ENCODE results near the gene NOS1.
A peak's percentile ranks its signal among the peaks of the same experiment; 100 is the strongest.
"Not testable (repeated sequence)": the region's sequence is repeated elsewhere in the genome, so short reads cannot be mapped to it uniquely, and the experiment has no call there.

The NOS1 gene

GRCh38 chr12:117272690-117273089 lies 88.7 kb downstream of the NOS1 start:
- DNase-seq (ENCODE audit: low read depth, low spot score): no peak

- no peak for DNase-seq (ENCODE audit: low read depth, low spot score)
Measured at GRCh38 chr12:117262749-117263148, 98.7 kb downstream of the NOS1 start.

GRCh38 chr12:117261247-117261646 lies 100.2 kb downstream of the NOS1 start:
- no peak for DNase-seq (ENCODE audit: low read depth, low spot score)

GRCh38 chr12:117255386-117255785 lies 106.0 kb downstream of the NOS1 start:
- no peak for DNase-seq (ENCODE audit: low read depth, low spot score)

GRCh38 chr12:117243488-117243887 lies 117.9 kb downstream of the NOS1 start:
- DNase-seq (ENCODE audit: low read depth, low spot score): no peak

GRCh38 chr12:117241697-117242096 lies 119.7 kb downstream of the NOS1 start:
- DNase-seq (ENCODE audit: low read depth, low spot score): no peak

GRCh38 chr12:117240081-117240755 lies 121.2 kb downstream of the NOS1 start:
- no peak for DNase-seq (ENCODE audit: low read depth, low spot score)

GRCh38 chr12:117236456-117237001 lies 124.9 kb downstream of the NOS1 start:
- DNase-seq (ENCODE audit: low read depth, low spot score): no peak

- no peak for DNase-seq (ENCODE audit: low read depth, low spot score)
Measured at GRCh38 chr12:117235261-117235660, 126.2 kb downstream of the NOS1 start.

GRCh38 chr12:117234441-117234840 lies 127.0 kb downstream of the NOS1 start:
- no peak for DNase-seq (ENCODE audit: low read depth, low spot score)

GRCh38 chr12:117231750-117232149 lies 129.7 kb downstream of the NOS1 start:
- no peak for DNase-seq (ENCODE audit: low read depth, low spot score)

GRCh38 chr12:117228239-117228638 lies 133.2 kb downstream of the NOS1 start:
- DNase-seq (ENCODE audit: low read depth, low spot score): no peak

- DNase-seq (ENCODE audit: low read depth, low spot score): no peak
Measured at GRCh38 chr12:117227000-117227653, 134.3 kb downstream of the NOS1 start.

- no peak for DNase-seq (ENCODE audit: low read depth, low spot score)
Measured at GRCh38 chr12:117226505-117226904, 134.9 kb downstream of the NOS1 start.

- no peak for DNase-seq (ENCODE audit: low read depth, low spot score)
Measured at GRCh38 chr12:117225179-117225578, 136.2 kb downstream of the NOS1 start.

- not testable (repeated sequence) for DNase-seq (ENCODE audit: low read depth, low spot score)
Measured at GRCh38 chr12:117220947-117221346, 140.5 kb downstream of the NOS1 start.

- DNase-seq (ENCODE audit: low read depth, low spot score): no peak
Measured at GRCh38 chr12:117218149-117218548, 143.3 kb downstream of the NOS1 start.

- no peak for DNase-seq (ENCODE audit: low read depth, low spot score)
Measured at GRCh38 chr12:117216686-117217085, 144.7 kb downstream of the NOS1 start.

GRCh38 chr12:117214797-117215196 lies 146.6 kb downstream of the NOS1 start:
- no peak for DNase-seq (ENCODE audit: low read depth, low spot score)

- no peak for DNase-seq (ENCODE audit: low read depth, low spot score)
Measured at GRCh38 chr12:117213295-117213808, 148.1 kb downstream of the NOS1 start.

GRCh38 chr12:117212563-117213190 lies 148.7 kb downstream of the NOS1 start:
- peak; percentile 43 for DNase-seq (ENCODE audit: low read depth, low spot score)

GRCh38 chr12:117210266-117210918 lies 151.0 kb downstream of the NOS1 start:
- DNase-seq (ENCODE audit: low read depth, low spot score): no peak

Measured in brain pericyte (primary cell).